ENCODE data around the gene DRD3.

The DRD3 gene

GRCh38 chr3:114103858-114104257, 75.0 kb downstream of the DRD3 start:
- ChIA-PET POLR2A (interaction anchor here (0.6 kb wide), 1 partner anchor 106 kb away, joined by 3 read pairs; no protein-coding TSS in a partner anchor), CTCF (interaction anchor here (1.1 kb wide), 1 partner anchor 19 kb away, joined by 3 read pairs; no protein-coding TSS in a partner anchor)
- DNase-seq (ENCODE audit: low read depth, low spot score), result no peak
- TF ChIP-seq CTCF (IDR thresholded peaks at IDR 0.05; ENCODE audit: insufficient read depth, low read length, missing control alignments), result no peak
- H3K4me3 ChIP-seq (ENCODE audit: low read depth, low read length), result no peak overlapping the region

GRCh38 chr3:114103181-114103580, 75.7 kb downstream of the DRD3 start:
- H3K4me3 ChIP-seq (ENCODE audit: low read depth, low read length), result no peak overlapping the region
- no peak for DNase-seq (ENCODE audit: low read depth, low spot score)
- ChIA-PET POLR2A (no interaction called here), CTCF (interaction anchor here (1.1 kb wide), 1 partner anchor 19 kb away, joined by 3 read pairs; no protein-coding TSS in a partner anchor)
- TF ChIP-seq CTCF (IDR thresholded peaks at IDR 0.05; ENCODE audit: insufficient read depth, low read length, missing control alignments), result no peak

DNA sequence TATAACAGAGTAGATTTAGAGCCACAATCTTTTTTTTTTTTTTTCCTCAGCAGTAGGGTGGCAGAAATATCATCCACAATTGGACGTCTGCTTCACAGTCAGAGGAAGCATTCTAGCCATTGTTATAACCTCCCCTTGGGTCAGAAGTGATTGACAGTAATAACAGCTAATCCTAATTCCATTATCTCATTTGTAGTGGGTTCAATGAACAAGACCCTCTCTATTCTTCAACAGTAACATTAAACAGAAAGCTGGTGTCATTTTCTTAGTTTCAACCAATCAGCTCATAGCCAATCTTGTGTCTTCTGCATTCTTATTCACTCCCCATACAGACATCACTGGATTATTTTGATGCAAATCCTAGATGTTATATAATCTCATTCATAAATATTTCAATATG, 77.8 kb downstream of the DRD3 start:
- CTCF ChIA-PET, result interaction anchor here (0.6 to 1.2 kb wide), 2 partner anchors 11 to 47 kb away, joined by 3 read pairs; no protein-coding TSS in a partner anchor
- no peak for TF ChIP-seq CTCF (IDR thresholded peaks at IDR 0.05; ENCODE audit: insufficient read depth, low read length, missing control alignments)
- DNase-seq (ENCODE audit: low read depth, low spot score), result no peak
- POLR2A ChIA-PET, result no interaction called here
- no peak overlapping the region for H3K4me3 ChIP-seq (ENCODE audit: low read depth, low read length)

DNA sequence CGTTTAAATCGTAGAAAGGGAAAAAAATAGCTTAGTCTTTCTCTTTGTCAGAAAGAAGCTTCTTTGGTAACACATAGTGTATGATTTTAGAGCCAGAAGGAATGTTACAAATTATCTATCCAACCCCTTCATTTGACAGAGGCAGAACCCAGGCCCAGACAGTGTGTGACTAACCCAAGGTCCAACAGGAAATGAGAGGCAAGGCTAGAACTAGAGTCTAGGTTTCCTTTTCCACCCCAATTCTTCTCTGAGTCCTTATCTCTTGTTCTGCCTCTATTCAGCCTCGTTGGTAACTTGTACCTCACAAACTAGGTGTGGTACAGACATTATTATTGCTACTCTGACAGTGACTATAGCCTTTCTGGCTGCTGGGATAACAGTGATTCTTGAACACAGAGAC, 83.1 kb downstream of the DRD3 start:
- CTCF ChIA-PET, result interaction anchor here (0.6 to 1.1 kb wide), 2 partner anchors 243 to 251 kb away, joined by 3 to 4 read pairs; no protein-coding TSS in a partner anchor
- no peak for TF ChIP-seq CTCF (IDR thresholded peaks at IDR 0.05; ENCODE audit: insufficient read depth, low read length, missing control alignments)
- POLR2A ChIA-PET, result no interaction called here
- H3K4me3 ChIP-seq (ENCODE audit: low read depth, low read length), result no peak overlapping the region
- no peak for DNase-seq (ENCODE audit: low read depth, low spot score)

DNA sequence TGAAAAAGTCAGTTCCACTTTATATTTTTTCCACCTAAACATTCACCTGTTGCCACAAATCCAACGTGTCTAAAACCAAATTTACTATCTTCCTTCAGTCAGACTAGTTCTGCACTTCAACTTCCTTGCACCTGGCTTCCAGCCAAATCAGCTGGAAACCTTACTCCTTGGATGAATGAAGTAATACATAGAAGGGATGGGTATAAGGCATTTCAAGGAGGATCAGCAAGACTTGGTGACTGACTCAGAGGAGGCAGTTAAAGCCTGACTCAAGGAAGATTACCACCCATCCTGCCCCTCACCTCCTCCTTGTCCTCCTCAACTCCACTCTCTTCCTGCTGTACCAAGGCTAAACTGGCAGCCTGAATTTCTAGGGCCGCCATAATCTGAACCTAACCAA, 85.3 kb downstream of the DRD3 start:
- no peak for TF ChIP-seq CTCF (IDR thresholded peaks at IDR 0.05; ENCODE audit: insufficient read depth, low read length, missing control alignments)
- POLR2A ChIA-PET, result no interaction called here
- CTCF ChIA-PET, result interaction anchor here (1.0 kb wide), 1 partner anchor 12 kb away, joined by 3 read pairs; no protein-coding TSS in a partner anchor
- peak; percentile 60 for DNase-seq (ENCODE audit: low read depth, low spot score)
- H3K4me3 ChIP-seq (ENCODE audit: low read depth, low read length), result no peak overlapping the region

DNA sequence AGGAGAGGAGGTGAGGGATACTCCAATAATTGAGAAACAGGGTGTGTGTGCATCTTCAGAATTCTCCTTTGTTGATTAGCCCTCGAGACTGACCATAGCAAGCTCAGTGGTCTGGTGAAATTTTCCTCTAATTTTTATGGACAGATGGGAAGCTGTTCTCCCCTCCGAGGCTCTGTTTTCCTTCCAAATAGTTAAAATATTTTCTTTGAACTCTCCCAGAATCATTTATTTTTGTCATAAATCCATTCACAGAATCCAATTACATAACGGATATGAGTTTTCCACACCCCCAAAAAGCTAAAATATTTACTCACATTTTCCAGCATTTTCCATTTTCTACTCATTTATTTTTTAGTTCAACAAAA, 85.9 kb downstream of the DRD3 start:
- ChIA-PET CTCF (interaction anchor here (1.0 kb wide), 1 partner anchor 11 kb away, joined by 3 read pairs; no protein-coding TSS in a partner anchor), POLR2A (interaction anchor here (1.0 kb wide), 1 partner anchor 9 kb away, joined by 3 read pairs; no protein-coding TSS in a partner anchor)

More for the DNA sequence above, 85.9 kb downstream of the DRD3 start:
- TF ChIP-seq CTCF (IDR thresholded peaks at IDR 0.05; ENCODE audit: insufficient read depth, low read length, missing control alignments), result no peak
- DNase-seq (ENCODE audit: low read depth, low spot score), result no peak
- H3K4me3 ChIP-seq (ENCODE audit: low read depth, low read length), result peak overlapping the region; percentile 3; the same call in 1 of the 2 replicates

Data from AG04449 (cell line).